ENCODE results near the gene CLDN22. TPM values are rescaled to one million over a fixed set of nuclear protein-coding genes. Genes with fewer than 3 reads are reported as not detected.
"Not testable (repeated sequence)": the region's sequence is repeated elsewhere in the genome, so short reads cannot be mapped to it uniquely, and the experiment has no call there.

Gene CLDN22
- polyA plus RNA-seq, 12 donors, result 0.25 to 0.58 (median 0.42) TPM; not detected in 5

- DNase-seq, result no peak
These were observed 4.5 kb upstream of the CLDN22 start for GRCh38 chr4:183324619-183325018.

- DNase-seq, result not testable (repeated sequence)
These were observed 4.0 kb upstream of the CLDN22 start for GRCh38 chr4:183324056-183324455.

GRCh38 chr4:183323295-183323694, 3.2 kb upstream of the CLDN22 start:
- DNase-seq, result no peak

GRCh38 chr4:183322326-183322725, 2.2 kb upstream of the CLDN22 start, which contains the start of gene CLDN24:
TSS of gene CLDN24 (minus strand) at chr4:183322426. CDS start at chr4:183322426, 0 bp downstream.
- no peak for DNase-seq

- DNase-seq, result no peak
These were observed 1.4 kb upstream of the CLDN22 start for GRCh38 chr4:183321516-183321915.

- no peak for DNase-seq
These were observed 1.0 kb upstream of the CLDN22 start for GRCh38 chr4:183321079-183321478.

- DNase-seq, result no peak
These were observed 1.4 kb downstream of the CLDN22 start for GRCh38 chr4:183318656-183319055.

GRCh38 chr4:183314806-183315205, 5.3 kb downstream of the CLDN22 start:
- no peak for DNase-seq

GRCh38 chr4:183314336-183314735, 5.7 kb downstream of the CLDN22 start:
- DNase-seq, result no peak

GRCh38 chr4:183312841-183313240, 7.2 kb downstream of the CLDN22 start:
- no peak for DNase-seq

- no peak for DNase-seq
These were observed 13.3 kb downstream of the CLDN22 start for GRCh38 chr4:183306811-183307210.

GRCh38 chr4:183304538-183304937, 15.5 kb downstream of the CLDN22 start:
- DNase-seq, result no peak

GRCh38 chr4:183304067-183304466, 16.0 kb downstream of the CLDN22 start:
- no peak for DNase-seq

GRCh38 chr4:183303301-183303700, 16.8 kb downstream of the CLDN22 start:
- no peak for DNase-seq

- DNase-seq, result peak; percentile 24
These were observed 19.4 kb downstream of the CLDN22 start for GRCh38 chr4:183300655-183301054.

- peak; percentile 18 for DNase-seq
These were observed 20.0 kb downstream of the CLDN22 start for GRCh38 chr4:183300070-183300469.

- DNase-seq, result no peak
These were observed 20.6 kb downstream of the CLDN22 start for GRCh38 chr4:183299464-183299863.

GRCh38 chr4:183297675-183298074, 22.4 kb downstream of the CLDN22 start:
- no peak for DNase-seq

GRCh38 chr4:183295711-183296110, 24.4 kb downstream of the CLDN22 start:
- no peak for DNase-seq

GRCh38 chr4:183291070-183291469, 29.0 kb downstream of the CLDN22 start:
- DNase-seq, result no peak

- no peak for DNase-seq
These were observed 30.4 kb downstream of the CLDN22 start for GRCh38 chr4:183289688-183290087.

GRCh38 chr4:183288955-183289354, 31.1 kb downstream of the CLDN22 start:
- DNase-seq, result no peak

- no peak for DNase-seq
These were observed 32.4 kb downstream of the CLDN22 start for GRCh38 chr4:183287677-183288076.

GRCh38 chr4:183287309-183287659, 32.8 kb downstream of the CLDN22 start:
- DNase-seq, result no peak

Data from muscle of arm (tissue), 12 donors.